ENCODE measurements around the gene LMNTD2. TPM values are rescaled to one million over a fixed set of nuclear protein-coding genes. Genes with fewer than 3 reads are reported as not detected.
A peak's percentile ranks its signal among the peaks of the same experiment; 100 is the strongest.

Gene LMNTD2
- total RNA-seq, 8 experiments from 2014 or later = 0.29 to 5.4 (median 0.88) TPM

GRCh38 chr11:553083-553987 is 7.2 kb downstream of the LMNTD2 start:
- H3K27ac ChIP-seq = no peak overlapping the region
- in situ Hi-C loops (cut with MboI; ENCODE audit: low pct_unique_long_range_greater_than_20kb in 2 of 9, low sequenced_read_pairs in 9 of 9, unreplicated experiment in 9 of 9) = loop anchor here in 1 of 9 experiments (25.0 kb wide), 1 partner anchor 209 kb away; no protein-coding TSS in a partner anchor
- peaks cover 5 to 20% of the 10 kb centered on the region in 2 donors for H3K4me1 ChIP-seq (replicated peaks in 1 of 2)
- 60 to 100% (median 90%) methylated on average over 1 to 3 of the region's 27 CpGs; no CpG with 5 or more reads in 4 of the 10 experiments for WGBS, 10 experiments
- no peak overlapping the region for H3K4me3 ChIP-seq
- no peak for ATAC-seq (replicated peaks in 6 of 8)

- no peak overlapping the region for H3K4me3 ChIP-seq
- 82 to 100% (median 82%) methylated on average over 2 to 3 of the region's 12 CpGs; no CpG with 5 or more reads in 7 of the 10 experiments for WGBS, 10 experiments
- no peak for ATAC-seq (replicated peaks in 6 of 8)
- H3K27ac ChIP-seq = no peak overlapping the region
- in situ Hi-C loops (cut with MboI; ENCODE audit: low pct_unique_long_range_greater_than_20kb in 2 of 9, low sequenced_read_pairs in 9 of 9, unreplicated experiment in 9 of 9) = loop anchor here in 1 of 9 experiments (25.0 kb wide), 1 partner anchor 211 kb away; no protein-coding TSS in a partner anchor
- peaks cover 5 to 20% of the 10 kb centered on the region in 2 donors for H3K4me1 ChIP-seq (replicated peaks in 1 of 2)
These were observed 8.9 kb downstream of the LMNTD2 start for GRCh38 chr11:551596-551995.

GRCh38 chr11:551131-551530 is 9.4 kb downstream of the LMNTD2 start:
- no peak overlapping the region for H3K27ac ChIP-seq
- H3K4me1 ChIP-seq (replicated peaks in 1 of 2) = peaks cover 5 to 20% of the 10 kb centered on the region in 2 donors
- no peak for ATAC-seq (replicated peaks in 6 of 8)
- H3K4me3 ChIP-seq = no peak overlapping the region
- 60% methylated on average over 1 of the region's 16 CpGs; no CpG with 5 or more reads in 9 of the 10 experiments for WGBS, 10 experiments
- in situ Hi-C loops (cut with MboI; ENCODE audit: low pct_unique_long_range_greater_than_20kb in 2 of 9, low sequenced_read_pairs in 9 of 9, unreplicated experiment in 9 of 9) = loop anchor here in 1 of 9 experiments (25.0 kb wide), 1 partner anchor 211 kb away; no protein-coding TSS in a partner anchor

- no peak for ATAC-seq (replicated peaks in 6 of 8)
- Histone ChIP-seq H3K4me3 (no peak overlapping the region), H3K27ac (no peak overlapping the region), H3K4me1 (replicated peaks in 1 of 2) (peaks cover 5 to 20% of the 10 kb centered on the region in 2 donors)
- no CpG with 5 or more reads among the region's 5 CpGs for WGBS, 10 experiments
- in situ Hi-C loops (cut with MboI; ENCODE audit: low pct_unique_long_range_greater_than_20kb in 2 of 9, low sequenced_read_pairs in 9 of 9, unreplicated experiment in 9 of 9) = loop anchor here in 1 of 9 experiments (25.0 kb wide), 1 partner anchor 212 kb away; no protein-coding TSS in a partner anchor
These were observed 9.8 kb downstream of the LMNTD2 start for GRCh38 chr11:550746-551085.

- 71 to 100% (median 89%) methylated on average over 1 to 12 of the region's 25 CpGs; no CpG with 5 or more reads in 5 of the 10 experiments for WGBS, 10 experiments
- no peak for ATAC-seq (replicated peaks in 6 of 8)
These were observed 10.4 kb downstream of the LMNTD2 start for GRCh38 chr11:550021-550745.

GRCh38 chr11:548700-549603 is 11.6 kb downstream of the LMNTD2 start:
- in situ Hi-C loops (cut with MboI; ENCODE audit: low pct_unique_long_range_greater_than_20kb in 2 of 9, low sequenced_read_pairs in 9 of 9, unreplicated experiment in 9 of 9) = no loop called here
- Histone ChIP-seq H3K27ac (no peak overlapping the region), H3K4me1 (replicated peaks in 1 of 2) (peaks cover 0 to 11% of the 10 kb centered on the region in 2 donors), H3K4me3 (no peak overlapping the region)
- ATAC-seq (replicated peaks in 6 of 8) = peak in 4 of 8 experiments; percentile 26 to 53 (median 42)
- WGBS, 10 experiments = 69 to 100% (median 88%) methylated on average over 1 to 16 of the region's 32 CpGs; no CpG with 5 or more reads in 5 of the 10 experiments

More at GRCh38 chr11:550021-550745, 10.4 kb downstream of the LMNTD2 start:
- Histone ChIP-seq H3K4me1 (replicated peaks in 1 of 2) (peaks cover 5 to 20% of the 10 kb centered on the region in 2 donors), H3K4me3 (no peak overlapping the region), H3K27ac (no peak overlapping the region)
- in situ Hi-C loops (cut with MboI; ENCODE audit: low pct_unique_long_range_greater_than_20kb in 2 of 9, low sequenced_read_pairs in 9 of 9, unreplicated experiment in 9 of 9) = loop anchor here in 1 of 9 experiments (25.0 kb wide), 1 partner anchor 212 kb away; no protein-coding TSS in a partner anchor

GRCh38 chr11:545171-545570 is 15.4 kb downstream of the LMNTD2 start:
- Histone ChIP-seq H3K27ac (no peak overlapping the region), H3K4me1 (replicated peaks in 1 of 2) (peaks cover 8 to 11% of the 10 kb centered on the region in 2 donors), H3K4me3 (no peak overlapping the region)
- WGBS, 10 experiments = 17 to 100% methylated on average over 1 of the region's 11 CpGs; no CpG with 5 or more reads in 8 of the 10 experiments
- no peak for ATAC-seq (replicated peaks in 6 of 8)
- in situ Hi-C loops (cut with MboI; ENCODE audit: low pct_unique_long_range_greater_than_20kb in 2 of 9, low sequenced_read_pairs in 9 of 9, unreplicated experiment in 9 of 9) = no loop called here

GRCh38 chr11:544817-545166 is 15.7 kb downstream of the LMNTD2 start:
- ATAC-seq (replicated peaks in 6 of 8) = peak in 1 of 8 experiments; percentile 9
- no CpG with 5 or more reads among the region's 5 CpGs for WGBS, 10 experiments
- peaks cover 8 to 12% of the 10 kb centered on the region in 2 donors for H3K4me1 ChIP-seq (replicated peaks in 1 of 2)
- in situ Hi-C loops (cut with MboI; ENCODE audit: low pct_unique_long_range_greater_than_20kb in 2 of 9, low sequenced_read_pairs in 9 of 9, unreplicated experiment in 9 of 9) = no loop called here
- no peak overlapping the region for H3K4me3 ChIP-seq
- no peak overlapping the region for H3K27ac ChIP-seq

GRCh38 chr11:541433-541885 is 19.1 kb downstream of the LMNTD2 start:
- WGBS, 10 experiments = no CpG with 5 or more reads among the region's 20 CpGs
- Histone ChIP-seq H3K4me1 (replicated peaks in 1 of 2) (peaks cover 19 to 30% of the 10 kb centered on the region in 2 donors), H3K4me3 (no peak overlapping the region), H3K27ac (no peak overlapping the region)
- ATAC-seq (replicated peaks in 6 of 8) = no peak
- in situ Hi-C loops (cut with MboI; ENCODE audit: low pct_unique_long_range_greater_than_20kb in 2 of 9, low sequenced_read_pairs in 9 of 9, unreplicated experiment in 9 of 9) = no loop called here

GRCh38 chr11:540583-541432 is 19.7 kb downstream of the LMNTD2 start:
- WGBS, 10 experiments = 80 to 100% (median 81%) methylated on average over 1 to 5 of the region's 23 CpGs; no CpG with 5 or more reads in 7 of the 10 experiments
- ATAC-seq (replicated peaks in 6 of 8) = peak in 1 of 8 experiments; percentile 11
- Histone ChIP-seq H3K27ac (peak overlapping the region in 1 of 2 donors; percentile 9), H3K4me1 (replicated peaks in 1 of 2) (peaks cover 22 to 35% of the 10 kb centered on the region in 2 donors), H3K4me3 (no peak overlapping the region)
- in situ Hi-C loops (cut with MboI; ENCODE audit: low pct_unique_long_range_greater_than_20kb in 2 of 9, low sequenced_read_pairs in 9 of 9, unreplicated experiment in 9 of 9) = no loop called here

- H3K27ac ChIP-seq = no peak overlapping the region
- H3K4me1 ChIP-seq (replicated peaks in 1 of 2) = peaks cover 22 to 35% of the 10 kb centered on the region in 2 donors
- H3K4me3 ChIP-seq = no peak overlapping the region
- in situ Hi-C loops (cut with MboI; ENCODE audit: low pct_unique_long_range_greater_than_20kb in 2 of 9, low sequenced_read_pairs in 9 of 9, unreplicated experiment in 9 of 9) = no loop called here
- ATAC-seq (replicated peaks in 6 of 8) = no peak
- 80 to 100% (median 90%) methylated on average over 1 to 2 of the region's 8 CpGs; no CpG with 5 or more reads in 7 of the 10 experiments for WGBS, 10 experiments
These were observed 20.5 kb downstream of the LMNTD2 start for GRCh38 chr11:539971-540481.
